Naive thymus-derived CD4-positive, alpha-beta T cell (primary cell): Measurements from ENCODE around the gene FBXO15. TPM values are rescaled to one million over a fixed set of nuclear protein-coding genes. Genes with fewer than 3 reads are reported as not detected.

Experiments
- ATAC-seq: fragments of 150-1000 bp; cut with Tn5 transposase; 2 replicates; pipeline ENCODE4 v1.10.0; 2021; ENCODE audit warnings: mild to moderate bottlenecking, moderate library complexity
- CTCF ChIA-PET: fragments of 350-600 bp; sonication (Branson Sonifier 250); formaldehyde crosslinking; loops from one replicate; lab custom pipeline; 2021; ENCODE audit warnings: antibody characterized with exemption; lab: Charles Lee
- POLR2A ChIA-PET: fragments of 350-600 bp; sonication (Branson Sonifier 250); formaldehyde crosslinking; loops from one replicate; lab custom pipeline; 2021; ENCODE audit warnings: antibody characterized with exemption, inconsistent platforms; lab: Charles Lee
- DNase-seq, 9 donors: peaks; one replicate each; pipeline versions ENCODE4 v3.0.0 to v3.0.0-alpha.2; 2020 to 2022; ENCODE audit warnings: mixed read lengths in 1 of 9
- H3K27ac ChIP-seq: one replicate; pipeline ENCODE4 v1.7.0; 2013; ENCODE audit warnings: mild to moderate bottlenecking, low read depth, low read length, moderate library complexity
- H3K27me3 ChIP-seq, 2 donors: one replicate each; pipeline ENCODE4 v1.7.0; 2013; ENCODE audit warnings: low read length in 2 of 2, mild to moderate bottlenecking in 2 of 2, moderate library complexity in 2 of 2; ENCODE audit not compliant: control insufficient read depth in 2 of 2, insufficient read depth in 2 of 2
- H3K36me3 ChIP-seq, 3 experiments: 1 replicate in 2 of 3; 2 replicates in 1 of 3; pipeline ENCODE4 v1.7.0; 2013; ENCODE audit warnings: low read length in 3 of 3, mild to moderate bottlenecking in 3 of 3, moderate library complexity in 1 of 3; ENCODE audit not compliant: insufficient read depth in 3 of 3, control insufficient read depth in 2 of 3
- H3K4me1 ChIP-seq, 2 donors: one replicate each; pipeline ENCODE4 v1.7.0; 2013; ENCODE audit warnings: low read length in 2 of 2, mild to moderate bottlenecking in 2 of 2, moderate library complexity in 1 of 2; ENCODE audit not compliant: control insufficient read depth in 2 of 2, insufficient read depth in 2 of 2
- H3K4me3 ChIP-seq: 2 replicates; pipeline ENCODE4 v1.7.0; 2013; ENCODE audit warnings: mild to moderate bottlenecking, low read length
- H3K9me3 ChIP-seq, 3 experiments: 1 replicate in 2 of 3; 2 replicates in 1 of 3; pipeline ENCODE4 v1.7.0; 2013; ENCODE audit warnings: low read length in 3 of 3; ENCODE audit not compliant: control insufficient read depth in 2 of 3
- H3K27ac Mint-ChIP-seq, 9 donors: one replicate each; pipeline ENCODE4 v1.8.0; 2020 to 2022; ENCODE audit warnings: mixed read lengths in 9 of 9, mild to moderate bottlenecking in 8 of 9, moderate library complexity in 5 of 9, inconsistent platforms in 2 of 9
- H3K27me3 Mint-ChIP-seq, 5 donors: one replicate each; pipeline ENCODE4 v1.8.0; 2021 to 2022; ENCODE audit warnings: mixed read lengths in 5 of 5, mild to moderate bottlenecking in 1 of 5
- H3K36me3 Mint-ChIP-seq, 5 donors: one replicate each; pipeline ENCODE4 v1.8.0; 2020 to 2022; ENCODE audit warnings: mixed read lengths in 5 of 5, mild to moderate bottlenecking in 3 of 5, inconsistent platforms in 1 of 5
- H3K4me1 Mint-ChIP-seq, 7 donors: one replicate each; pipeline ENCODE4 v1.8.0; 2020 to 2022; ENCODE audit warnings: mixed read lengths in 7 of 7, mild to moderate bottlenecking in 3 of 7, inconsistent platforms in 1 of 7
- H3K4me3 Mint-ChIP-seq, 10 donors: one replicate each; pipeline ENCODE4 v1.8.0; 2020 to 2022; ENCODE audit warnings: mild to moderate bottlenecking in 10 of 10, mixed read lengths in 10 of 10, moderate library complexity in 6 of 10, inconsistent platforms in 2 of 10
- H3K9me3 Mint-ChIP-seq, 11 donors: one replicate each; pipeline ENCODE4 v1.8.0; 2020 to 2022; ENCODE audit warnings: mixed read lengths in 11 of 11, mild to moderate bottlenecking in 4 of 11, inconsistent platforms in 1 of 11, moderate library complexity in 1 of 11
- intact Hi-C, 2 donors: fragments of 100-400 bp; cut with micrococcal nuclease; formaldehyde crosslinking; loops; one replicate each; pipeline ENCODE4 v1.15.1; 2023
- polyA plus RNA-seq, 2 donors: library from polyadenylated mRNA; unstranded; fragments of 300-500 nt; fragmentation: Illumina TruSeq; gene quantifications; one replicate each; pipeline ENCODE4 v1.2.3, GENCODE V29; 2021
- total RNA-seq, 6 experiments: library from RNA in 5 of 6; stranded (reverse) in 5 of 6; gene quantifications; 1 replicate in 5 of 6; 2 replicates in 1 of 6; pipeline ENCODE4 v1.2.3 and lab custom pipeline; 2021 to 2026

The FBXO15 gene
- total and polyA plus RNA-seq, 7 experiments from 2014 or later: 1.1 to 5.1 (median 4.8) TPM

GRCh38 chr18:74149878-74150277 lies 2.2 kb upstream of the FBXO15 start:
- H3K27me3 Mint-ChIP-seq: peaks cover 0 to 6% (median 0%) of the 10 kb centered on the region in 5 donors
- peaks cover 0 to 21% (median 7%) of the 10 kb centered on the region in 5 donors for H3K36me3 Mint-ChIP-seq
- Histone ChIP-seq H3K4me1 (peaks cover 15 to 25% of the 10 kb centered on the region in 2 donors), H3K27me3 (no peaks in the 10 kb centered on the region), H3K36me3 (peaks cover 0 to 19% (median 0%) of the 10 kb centered on the region in 3 experiments), H3K9me3 (no peaks in the 10 kb centered on the region), H3K27ac (no peak overlapping the region), H3K4me3 (no peak overlapping the region)
- intact Hi-C loops: loop anchor here (2.0 to 5.0 kb wide), 2 partner anchors 47 to 922 kb away; no protein-coding TSS in a partner anchor
- ATAC-seq: no peak
- H3K9me3 Mint-ChIP-seq: peaks cover 0 to 7% (median 0%) of the 10 kb centered on the region in 11 donors
- H3K4me1 Mint-ChIP-seq: peaks cover 25 to 67% (median 60%) of the 10 kb centered on the region in 7 donors
- H3K4me3 Mint-ChIP-seq: peak overlapping the region; percentile 49 to 97 (median 84)
- no peak for DNase-seq
- ChIA-PET POLR2A (interaction anchor here (0.8 to 1.2 kb wide), 2 partner anchors 67 to 1339 kb away, joined by 3 read pairs; no protein-coding TSS in a partner anchor), CTCF (no interaction called here)
- peak overlapping the region in 2 of 9 donors; percentile 52 to 69 for H3K27ac Mint-ChIP-seq

- H3K4me3 Mint-ChIP-seq: peak overlapping the region; percentile 95 to 100 (median 97)
- Histone ChIP-seq H3K9me3 (no peaks in the 10 kb centered on the region), H3K4me3 (peak overlapping the region; percentile 82), H3K27ac (peak overlapping the region; percentile 92), H3K27me3 (no peaks in the 10 kb centered on the region), H3K36me3 (peaks cover 0 to 13% (median 0%) of the 10 kb centered on the region in 3 experiments), H3K4me1 (peaks cover 15 to 25% of the 10 kb centered on the region in 2 donors)
- ChIA-PET CTCF (no interaction called here), POLR2A (interaction anchor here (0.7 to 1.0 kb wide), 2 partner anchors 65 to 84 kb away, joined by 3 read pairs; no protein-coding TSS in a partner anchor)
- peaks cover 0 to 7% (median 0%) of the 10 kb centered on the region in 5 donors for H3K27me3 Mint-ChIP-seq
- ATAC-seq (peak; percentile 0), DNase-seq (no peak)
- intact Hi-C loops: loop anchor here (1.0 to 5.0 kb wide), 11 partner anchors 48 to 1062 kb away; partner anchors contain the start of genes ZNF407 (in 2 of the 2), CNDP2 (in 1 of the 2), PTGR3 (in 1 of the 2) and TSHZ1 (in 1 of the 2)
- peak overlapping the region; percentile 98 to 100 (median 99) for H3K27ac Mint-ChIP-seq
- peaks cover 0 to 17% (median 7%) of the 10 kb centered on the region in 5 donors for H3K36me3 Mint-ChIP-seq
- peaks cover 0 to 7% (median 0%) of the 10 kb centered on the region in 11 donors for H3K9me3 Mint-ChIP-seq
- peaks cover 23 to 66% (median 60%) of the 10 kb centered on the region in 7 donors for H3K4me1 Mint-ChIP-seq
Observed at GRCh38 chr18:74148543-74149070, 973 bp upstream of the FBXO15 start.

- peak overlapping the region; percentile 98 to 100 (median 99) for H3K27ac Mint-ChIP-seq
Observed at GRCh38 chr18:74147491-74147778, 199 bp downstream of the FBXO15 start.

DNA sequence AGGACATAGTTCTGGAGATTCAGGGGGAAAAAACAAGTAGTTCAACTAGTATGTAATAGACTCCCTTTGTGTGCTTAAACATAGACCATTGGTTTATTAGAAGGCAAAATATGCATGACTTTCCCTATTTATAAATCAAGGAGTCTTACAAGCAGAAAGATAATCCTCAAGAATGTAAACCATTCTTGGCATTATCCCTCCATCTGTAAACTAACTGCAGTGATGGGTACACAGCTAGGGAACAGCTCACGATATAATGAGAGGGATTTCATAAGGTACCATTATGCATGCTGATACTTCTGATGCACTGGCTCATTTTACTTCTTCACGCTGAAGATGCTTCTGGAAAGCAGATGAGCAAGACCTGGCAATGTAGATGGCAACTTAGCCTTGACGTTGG lies 878 bp downstream of the FBXO15 start:
- ATAC-seq (no peak), DNase-seq (no peak)
- Mint-ChIP-seq H3K36me3 (peaks cover 0 to 6% (median 0%) of the 10 kb centered on the region in 5 donors), H3K4me1 (peaks cover 19 to 51% (median 45%) of the 10 kb centered on the region in 7 donors), H3K4me3 (peak overlapping the region; percentile 95 to 100 (median 97)), H3K27me3 (peaks cover 0 to 7% (median 0%) of the 10 kb centered on the region in 5 donors), H3K27ac (peak overlapping the region; percentile 93 to 100 (median 99)), H3K9me3 (peaks cover 0 to 7% (median 0%) of the 10 kb centered on the region in 11 donors)
- Histone ChIP-seq H3K4me3 (peak overlapping the region; percentile 82), H3K27ac (peak overlapping the region; percentile 92), H3K9me3 (no peaks in the 10 kb centered on the region), H3K36me3 (peaks cover 0 to 10% (median 0%) of the 10 kb centered on the region in 3 experiments), H3K27me3 (no peaks in the 10 kb centered on the region), H3K4me1 (peaks cover 15 to 25% of the 10 kb centered on the region in 2 donors)
- CTCF ChIA-PET: no interaction called here
- POLR2A ChIA-PET: interaction anchor here (0.9 kb wide), 1 partner anchor 64 kb away, joined by 3 read pairs; no protein-coding TSS in a partner anchor
- intact Hi-C loops: loop anchor here (1.0 to 5.0 kb wide), 4 partner anchors 64 to 926 kb away; no protein-coding TSS in a partner anchor

More at GRCh38 chr18:74147491-74147778, 199 bp downstream of the FBXO15 start:
- no peak for DNase-seq
- ChIA-PET CTCF (no interaction called here), POLR2A (no interaction called here)
- peak overlapping the region; percentile 82 for H3K4me3 ChIP-seq
- H3K36me3 ChIP-seq: peaks cover 0 to 13% (median 0%) of the 10 kb centered on the region in 3 experiments
- ATAC-seq: no peak
- Mint-ChIP-seq H3K9me3 (peaks cover 0 to 7% (median 0%) of the 10 kb centered on the region in 11 donors), H3K36me3 (peaks cover 0 to 7% (median 3%) of the 10 kb centered on the region in 5 donors), H3K4me3 (peak overlapping the region; percentile 95 to 100 (median 97)), H3K4me1 (peaks cover 23 to 55% (median 50%) of the 10 kb centered on the region in 7 donors), H3K27me3 (peaks cover 0 to 7% (median 0%) of the 10 kb centered on the region in 5 donors)
- H3K9me3 ChIP-seq: no peaks in the 10 kb centered on the region
- peaks cover 15 to 25% of the 10 kb centered on the region in 2 donors for H3K4me1 ChIP-seq
- H3K27me3 ChIP-seq: no peaks in the 10 kb centered on the region
- intact Hi-C loops: loop anchor here (1.0 to 5.0 kb wide), 4 partner anchors 65 to 925 kb away; no protein-coding TSS in a partner anchor
- H3K27ac ChIP-seq: peak overlapping the region; percentile 92

DNA sequence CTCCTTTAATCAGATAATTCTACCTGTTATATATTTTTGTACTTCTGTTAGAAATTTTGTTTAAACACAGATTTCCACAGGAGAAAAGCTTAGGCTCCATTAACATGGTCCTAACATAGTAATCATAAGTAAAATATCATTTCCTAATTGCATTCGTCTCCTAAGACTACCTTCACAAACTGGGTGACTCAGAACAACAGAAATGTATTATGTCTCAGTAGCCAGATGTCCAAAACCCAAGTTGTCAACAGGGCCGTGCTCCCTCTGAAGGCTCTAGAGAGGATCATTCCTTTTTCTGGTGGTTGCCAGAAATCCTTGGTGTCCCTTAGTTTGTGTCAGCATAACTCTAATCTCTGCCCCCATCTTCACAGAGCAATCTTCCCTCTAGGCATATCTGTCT lies 5.4 kb downstream of the FBXO15 start:
- intact Hi-C loops: no loop called here
- DNase-seq: no peak
- Histone ChIP-seq H3K27ac (no peak overlapping the region), H3K27me3 (no peaks in the 10 kb centered on the region), H3K4me1 (peaks cover 4 to 6% of the 10 kb centered on the region in 2 donors), H3K9me3 (no peaks in the 10 kb centered on the region), H3K36me3 (no peaks in the 10 kb centered on the region), H3K4me3 (no peak overlapping the region)
- Mint-ChIP-seq H3K4me3 (no peak overlapping the region), H3K27ac (no peak overlapping the region), H3K9me3 (peaks cover 0 to 2% (median 0%) of the 10 kb centered on the region in 11 donors), H3K4me1 (peaks cover 0 to 24% (median 9%) of the 10 kb centered on the region in 7 donors), H3K27me3 (peaks cover 2 to 15% (median 6%) of the 10 kb centered on the region in 5 donors), H3K36me3 (peaks cover 0 to 4% (median 0%) of the 10 kb centered on the region in 5 donors)
- ATAC-seq: no peak
- ChIA-PET CTCF (no interaction called here), POLR2A (no interaction called here)

DNA sequence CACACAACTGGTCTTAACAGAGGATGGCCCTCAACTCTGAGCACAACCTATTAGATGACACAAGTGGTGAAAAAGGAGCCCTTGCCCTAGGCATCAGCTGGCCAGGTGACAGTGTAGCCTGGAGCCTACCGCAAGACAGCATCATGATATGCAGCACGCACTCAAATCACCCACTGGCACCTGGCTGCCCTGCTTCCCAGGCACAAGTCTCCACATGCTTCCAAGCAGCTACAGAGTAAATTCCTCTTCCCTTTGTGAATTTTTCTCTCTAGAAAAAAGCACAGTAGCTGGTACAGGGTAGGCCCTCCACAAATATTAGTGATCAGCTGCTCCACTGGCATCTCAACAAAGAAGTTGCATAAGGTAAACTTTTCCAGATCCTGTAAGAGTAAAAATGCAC lies 6.0 kb downstream of the FBXO15 start:
- no peak for ATAC-seq
- peaks cover 0 to 20% (median 4%) of the 10 kb centered on the region in 7 donors for H3K4me1 Mint-ChIP-seq

More for the DNA sequence above, 6.0 kb downstream of the FBXO15 start:
- peaks cover 2 to 15% (median 6%) of the 10 kb centered on the region in 5 donors for H3K27me3 Mint-ChIP-seq
- Histone ChIP-seq H3K27me3 (no peaks in the 10 kb centered on the region), H3K9me3 (no peaks in the 10 kb centered on the region), H3K4me3 (no peak overlapping the region), H3K27ac (no peak overlapping the region), H3K36me3 (no peaks in the 10 kb centered on the region), H3K4me1 (peaks cover 0 to 2% of the 10 kb centered on the region in 2 donors)
- no peaks in the 10 kb centered on the region for H3K9me3 Mint-ChIP-seq
- ChIA-PET CTCF (no interaction called here), POLR2A (no interaction called here)
- intact Hi-C loops: no loop called here
- peaks cover 0 to 4% (median 0%) of the 10 kb centered on the region in 5 donors for H3K36me3 Mint-ChIP-seq
- no peak for DNase-seq
- H3K27ac Mint-ChIP-seq: no peak overlapping the region
- H3K4me3 Mint-ChIP-seq: no peak overlapping the region
